KMS-11 (cell line): ENCODE data around the gene CAPN3.

ENCODE experiments used
- H2AFZ ChIP-seq: fragments of 200-600 bp; sonication (generic); 2 replicates; pipeline ENCODE4 v1.6.1; 2016; ENCODE audit warnings: antibody characterized with exemption, mixed run types, low read depth
- H3K27ac ChIP-seq: fragments of 200-600 bp; sonication (generic); 2 replicates; pipeline ENCODE4 v1.6.1; 2016; ENCODE audit warnings: mild to moderate bottlenecking, mixed run types
- H3K27me3 ChIP-seq: fragments of 200-600 bp; sonication (generic); 2 replicates; pipeline ENCODE4 v1.6.1; 2017; ENCODE audit warnings: mild to moderate bottlenecking, low read depth, mixed run types, moderate library complexity; ENCODE audit not compliant: insufficient read depth
- H3K36me3 ChIP-seq: fragments of 200-600 bp; sonication (generic); 2 replicates; pipeline ENCODE4 v1.6.1; 2017; ENCODE audit warnings: mild to moderate bottlenecking, mixed run types; ENCODE audit not compliant: insufficient read depth
- H3K4me1 ChIP-seq: fragments of 200-600 bp; sonication (generic); 2 replicates; pipeline ENCODE4 v1.6.1; 2016; ENCODE audit warnings: mild to moderate bottlenecking, low read depth, mixed run types; ENCODE audit not compliant: poor library complexity, severe bottlenecking
- H3K4me2 ChIP-seq: fragments of 200-600 bp; sonication (generic); 2 replicates; pipeline ENCODE4 v1.7.0; 2016; ENCODE audit warnings: mild to moderate bottlenecking, mixed run types
- H3K4me3 ChIP-seq: fragments of 200-600 bp; sonication (generic); IDR thresholded peaks from 2 replicates; pipeline ENCODE4 v1.6.1; 2017; ENCODE audit warnings: low read depth, low read length, mixed read lengths; ENCODE audit not compliant: insufficient read depth
- H3K79me2 ChIP-seq: fragments of 200-600 bp; sonication (generic); 2 replicates; pipeline ENCODE4 v1.6.1; 2016; ENCODE audit warnings: low read depth, mixed run types; ENCODE audit not compliant: insufficient read depth
- H3K9ac ChIP-seq: fragments of 200-600 bp; sonication (generic); 2 replicates; pipeline ENCODE4 v1.6.1; 2016; ENCODE audit warnings: mild to moderate bottlenecking, mixed run types
- H4K20me1 ChIP-seq: fragments of 200-600 bp; sonication (generic); 2 replicates; pipeline ENCODE4 v1.6.1; 2016; ENCODE audit warnings: mild to moderate bottlenecking, mixed run types; ENCODE audit not compliant: insufficient read depth
- CTCF ChIP-seq: fragments of 200-600 bp; sonication (generic); conservative IDR thresholded peaks from 2 replicates; pipeline ENCODE4 v1.6.1; 2017; ENCODE audit warnings: low read depth, mild to moderate bottlenecking, antibody characterized with exemption, low read length, moderate library complexity, mixed read lengths

The CAPN3 gene

GRCh38 chr15:42343596-42344232 is 15.6 kb upstream of the CAPN3 start:
- Histone ChIP-seq H3K4me1 (no peaks in the 10 kb centered on the region), H4K20me1 (no peaks in the 10 kb centered on the region), H3K27me3 (no peaks in the 10 kb centered on the region), H3K4me3 (no peak overlapping the region), H3K79me2 (no peaks in the 10 kb centered on the region), H3K27ac (no peak overlapping the region), H3K9ac (no peak overlapping the region), H3K4me2 (no peak overlapping the region), H3K36me3 (no peaks in the 10 kb centered on the region), H2AFZ (no peak overlapping the region)
- TF ChIP-seq CTCF, result no peak

- H3K9ac ChIP-seq, result no peak overlapping the region
- no peak overlapping the region for H2AFZ ChIP-seq
- H3K79me2 ChIP-seq, result no peaks in the 10 kb centered on the region
- H3K4me3 ChIP-seq, result no peak overlapping the region
- H3K36me3 ChIP-seq, result no peaks in the 10 kb centered on the region
- H3K4me2 ChIP-seq, result no peak overlapping the region
- no peaks in the 10 kb centered on the region for H3K27me3 ChIP-seq
- no peak overlapping the region for H3K27ac ChIP-seq
- no peaks in the 10 kb centered on the region for H3K4me1 ChIP-seq
- TF ChIP-seq CTCF, result no peak
- no peaks in the 10 kb centered on the region for H4K20me1 ChIP-seq
Observed at GRCh38 chr15:42344763-42345162, 14.5 kb upstream of the CAPN3 start.

GRCh38 chr15:42345504-42345903 is 13.8 kb upstream of the CAPN3 start:
- Histone ChIP-seq H3K4me2 (no peak overlapping the region), H2AFZ (no peak overlapping the region), H4K20me1 (no peaks in the 10 kb centered on the region), H3K27me3 (no peaks in the 10 kb centered on the region), H3K27ac (no peak overlapping the region), H3K9ac (no peak overlapping the region), H3K79me2 (no peaks in the 10 kb centered on the region), H3K36me3 (no peaks in the 10 kb centered on the region), H3K4me3 (no peak overlapping the region), H3K4me1 (no peaks in the 10 kb centered on the region)
- no peak for TF ChIP-seq CTCF

- H3K4me1 ChIP-seq, result no peaks in the 10 kb centered on the region
- no peaks in the 10 kb centered on the region for H3K27me3 ChIP-seq
- no peak overlapping the region for H3K4me3 ChIP-seq
- H3K79me2 ChIP-seq, result no peaks in the 10 kb centered on the region
- H4K20me1 ChIP-seq, result no peaks in the 10 kb centered on the region
- H3K9ac ChIP-seq, result no peak overlapping the region
- no peak overlapping the region for H2AFZ ChIP-seq
- H3K36me3 ChIP-seq, result no peaks in the 10 kb centered on the region
- no peak overlapping the region for H3K27ac ChIP-seq
- no peak for TF ChIP-seq CTCF
- H3K4me2 ChIP-seq, result no peak overlapping the region
Observed at GRCh38 chr15:42348083-42348482, 11.2 kb upstream of the CAPN3 start.
